Spinal cord (tissue), 10 donors: ENCODE measurements around the gene EHBP1L1. TPM values are rescaled to one million over a fixed set of nuclear protein-coding genes. Genes with fewer than 3 reads are reported as not detected.

ENCODE experiments used
- DNase-seq, 6 donors: peaks; one replicate each; pipeline versions ENCODE4 v3.0.0 to v3.0.0-alpha.2; 2013 to 2015; ENCODE audit warnings: low spot score in 6 of 6, low read depth in 4 of 6
- H3K27ac ChIP-seq: one replicate; pipeline ENCODE4 v1.5.1; 2013; ENCODE audit warnings: low read depth, low read length, control low read depth
- H3K27me3 ChIP-seq: one replicate; pipeline ENCODE4 v1.6.1; 2013; ENCODE audit warnings: low read length; ENCODE audit not compliant: control insufficient read depth, insufficient read depth
- H3K36me3 ChIP-seq: one replicate; pipeline ENCODE4 v1.6.1; 2013; ENCODE audit warnings: low read length; ENCODE audit not compliant: control insufficient read depth, insufficient read depth
- H3K4me1 ChIP-seq: one replicate; pipeline ENCODE4 v1.6.1; 2013; ENCODE audit warnings: low read length; ENCODE audit not compliant: control insufficient read depth, insufficient read depth
- H3K4me3 ChIP-seq: one replicate; pipeline ENCODE4 v1.5.1; 2013; ENCODE audit warnings: low read depth, low read length, control low read depth
- H3K9me3 ChIP-seq: one replicate; pipeline ENCODE4 v1.6.1; 2013; ENCODE audit warnings: low read length; ENCODE audit not compliant: control insufficient read depth, insufficient read depth
- WGBS: methylation state at CpG from one replicate; pipeline ENCODE4 v1.1.5; 2013; ENCODE audit warnings: missing lambda C conversion rate; ENCODE audit not compliant: insufficient coverage; 5-methylcytosine and 5-hydroxymethylcytosine counted together
- polyA plus RNA-seq, 2 donors: library from polyadenylated mRNA; unstranded; fragments of 120-200 nt; gene quantifications; one replicate each; pipeline ENCODE4 v1.2.1, GENCODE V29; 2013; ENCODE audit not compliant: insufficient read length in 2 of 2
- total RNA-seq, 2 donors: library from RNA; depleted of rRNA in 1 of 2; stranded (reverse); fragments of 120-200 nt in 1 of 2; fragments of >200 nt in 1 of 2; gene quantifications; one replicate each; pipeline versions ENCODE4 v1.2.3 to v1.2.4, GENCODE V29; 2013 to 2014
- donor health status: healthy.

EHBP1L1 gene
- total and polyA plus RNA-seq, 4 donors: 13.9 to 30.1 (median 22.2) TPM

DNA sequence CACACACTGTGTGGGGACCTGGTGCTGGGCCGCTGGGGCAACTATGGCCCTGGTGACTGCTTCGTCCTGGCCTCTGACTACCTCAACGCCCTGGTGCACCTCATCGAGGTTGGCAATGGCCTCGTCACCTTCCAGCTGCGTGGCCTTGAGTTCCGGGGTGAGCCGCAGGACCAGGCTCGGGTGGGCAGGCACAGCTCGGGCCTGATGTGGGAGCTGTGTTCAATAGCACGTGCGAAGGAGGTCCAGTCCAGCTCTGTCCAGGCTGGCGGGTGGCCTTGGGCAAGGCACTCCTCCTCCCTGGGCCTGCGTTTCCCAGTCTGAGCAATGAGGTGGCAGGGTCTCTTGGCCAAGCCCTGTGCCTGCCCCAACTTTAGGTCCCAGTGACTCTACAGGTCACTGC is 53.7 kb downstream of the EHBP1L1 start:
- no peak overlapping the region for H3K27ac ChIP-seq
- no peak overlapping the region for H3K4me3 ChIP-seq
- H3K4me1 ChIP-seq: no peaks in the 10 kb centered on the region
- no peaks in the 10 kb centered on the region for H3K9me3 ChIP-seq
- no peak for DNase-seq
- H3K27me3 ChIP-seq: no peaks in the 10 kb centered on the region
- WGBS: 97% methylated on average over 14 of the region's 14 CpGs
- H3K36me3 ChIP-seq: peaks cover 97% of the 10 kb centered on the region

DNA sequence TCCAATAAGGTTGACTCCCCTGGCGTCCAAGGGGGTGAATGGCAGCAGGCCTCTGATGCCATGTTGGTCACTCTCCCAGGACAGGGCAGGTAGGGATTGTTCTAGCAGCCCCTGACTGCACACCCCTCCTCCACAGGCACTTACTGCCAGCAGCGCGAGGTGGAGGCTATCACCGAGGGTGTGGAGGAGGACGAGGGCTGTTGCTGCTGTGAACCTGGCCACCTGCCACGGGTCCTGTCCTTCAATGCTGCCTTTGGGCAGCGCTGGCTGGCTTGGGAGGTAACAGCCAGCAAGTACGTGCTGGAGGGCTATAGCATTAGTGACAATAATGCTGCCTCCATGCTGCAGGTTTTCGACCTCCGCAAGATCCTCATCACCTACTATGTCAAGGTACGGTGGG is 54.4 kb downstream of the EHBP1L1 start:
- Histone ChIP-seq H3K27me3 (no peaks in the 10 kb centered on the region), H3K4me1 (no peaks in the 10 kb centered on the region), H3K4me3 (no peak overlapping the region), H3K9me3 (no peaks in the 10 kb centered on the region), H3K27ac (no peak overlapping the region), H3K36me3 (peaks cover 97% of the 10 kb centered on the region)
- 85% methylated on average over 7 of the region's 11 CpGs for WGBS
- DNase-seq: no peak

DNA sequence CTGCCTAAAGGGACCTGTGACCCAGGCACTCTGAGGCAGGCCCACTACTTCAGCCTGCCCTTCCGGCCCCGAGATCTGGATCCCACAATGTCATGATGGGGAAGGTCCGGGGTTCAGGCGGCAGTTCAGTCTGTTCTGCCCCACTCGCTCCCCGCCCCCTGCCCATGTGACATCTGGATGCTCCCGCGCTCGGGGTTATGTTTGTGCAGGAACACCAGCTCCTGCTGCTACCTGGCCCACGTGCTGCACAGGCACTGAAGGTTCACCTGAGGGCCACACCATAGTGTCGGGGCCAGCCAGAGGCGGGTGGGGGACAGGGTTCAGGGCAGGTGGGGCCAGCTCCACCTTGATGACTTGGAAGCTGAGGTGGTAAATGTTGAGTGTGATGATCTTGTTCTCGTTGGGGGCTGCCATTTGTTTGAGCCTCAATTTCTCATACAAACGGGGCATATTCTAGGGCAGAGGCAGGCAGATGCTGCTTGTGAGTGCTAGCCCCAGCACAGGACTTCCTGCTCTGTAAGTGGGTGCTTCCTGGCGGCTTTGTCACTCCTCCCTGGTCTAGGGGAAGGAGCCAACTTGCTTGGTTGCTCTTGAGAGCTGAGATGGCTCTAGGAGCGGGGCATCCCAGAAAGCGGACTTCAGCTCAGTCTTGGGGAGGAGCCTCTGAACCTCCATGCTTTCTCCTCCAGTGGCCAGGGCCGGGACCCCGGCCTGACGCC is 57.7 kb downstream of the EHBP1L1 start:
- Histone ChIP-seq H3K4me1 (peaks cover 21% of the 10 kb centered on the region), H3K4me3 (no peak overlapping the region), H3K27me3 (no peaks in the 10 kb centered on the region), H3K36me3 (peaks cover 87% of the 10 kb centered on the region), H3K27ac (no peak overlapping the region), H3K9me3 (no peaks in the 10 kb centered on the region)
- 92% methylated on average over 19 of the region's 20 CpGs for WGBS
- DNase-seq: no peak

DNA sequence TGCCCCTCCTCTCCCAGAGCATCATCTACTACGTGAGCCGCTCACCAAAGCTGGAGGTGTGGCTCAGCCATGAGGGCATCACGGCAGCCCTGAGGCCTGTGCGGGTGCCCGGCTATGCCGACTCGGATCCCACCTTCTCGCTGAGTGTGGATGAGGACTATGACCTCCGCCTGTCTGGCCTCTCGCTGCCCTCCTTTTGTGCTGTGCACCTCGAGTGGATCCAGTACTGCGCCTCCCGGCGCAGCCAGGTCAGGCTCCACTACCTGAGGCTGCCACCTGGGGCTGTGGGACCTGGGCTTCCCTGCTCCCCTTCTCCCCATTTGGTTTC is 58.2 kb downstream of the EHBP1L1 start:
- H3K27ac ChIP-seq: no peak overlapping the region
- H3K36me3 ChIP-seq: peaks cover 85% of the 10 kb centered on the region
- no peaks in the 10 kb centered on the region for H3K27me3 ChIP-seq
- 95% methylated on average over 14 of the region's 14 CpGs for WGBS
- DNase-seq: no peak
- H3K4me3 ChIP-seq: no peak overlapping the region
- no peaks in the 10 kb centered on the region for H3K9me3 ChIP-seq
- H3K4me1 ChIP-seq: peaks cover 26% of the 10 kb centered on the region

DNA sequence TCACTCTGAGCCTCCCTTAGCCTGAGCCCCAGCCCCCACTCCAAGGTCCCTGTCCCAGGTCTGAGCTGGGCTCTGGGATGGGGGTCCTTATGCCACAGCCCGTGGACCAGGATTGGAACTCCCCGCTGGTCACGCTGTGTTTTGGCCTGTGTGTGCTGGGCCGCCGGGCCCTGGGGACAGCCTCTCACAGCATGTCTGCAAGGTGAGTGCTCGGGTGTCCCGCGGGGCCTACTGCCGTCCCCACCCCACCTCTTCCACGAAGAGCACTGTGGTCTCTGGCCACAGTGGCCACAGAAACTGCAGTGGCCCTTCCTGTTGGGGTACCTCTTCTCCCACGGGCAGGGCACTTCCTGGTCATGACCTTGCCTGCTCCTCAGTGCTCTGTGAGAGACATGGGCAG is 58.6 kb downstream of the EHBP1L1 start:
- H3K9me3 ChIP-seq: no peaks in the 10 kb centered on the region
- DNase-seq: no peak
- no peaks in the 10 kb centered on the region for H3K27me3 ChIP-seq
- H3K27ac ChIP-seq: no peak overlapping the region
- H3K4me3 ChIP-seq: no peak overlapping the region
- WGBS: 95% methylated on average over 11 of the region's 11 CpGs
- H3K4me1 ChIP-seq: peaks cover 30% of the 10 kb centered on the region
- H3K36me3 ChIP-seq: peaks cover 81% of the 10 kb centered on the region

DNA sequence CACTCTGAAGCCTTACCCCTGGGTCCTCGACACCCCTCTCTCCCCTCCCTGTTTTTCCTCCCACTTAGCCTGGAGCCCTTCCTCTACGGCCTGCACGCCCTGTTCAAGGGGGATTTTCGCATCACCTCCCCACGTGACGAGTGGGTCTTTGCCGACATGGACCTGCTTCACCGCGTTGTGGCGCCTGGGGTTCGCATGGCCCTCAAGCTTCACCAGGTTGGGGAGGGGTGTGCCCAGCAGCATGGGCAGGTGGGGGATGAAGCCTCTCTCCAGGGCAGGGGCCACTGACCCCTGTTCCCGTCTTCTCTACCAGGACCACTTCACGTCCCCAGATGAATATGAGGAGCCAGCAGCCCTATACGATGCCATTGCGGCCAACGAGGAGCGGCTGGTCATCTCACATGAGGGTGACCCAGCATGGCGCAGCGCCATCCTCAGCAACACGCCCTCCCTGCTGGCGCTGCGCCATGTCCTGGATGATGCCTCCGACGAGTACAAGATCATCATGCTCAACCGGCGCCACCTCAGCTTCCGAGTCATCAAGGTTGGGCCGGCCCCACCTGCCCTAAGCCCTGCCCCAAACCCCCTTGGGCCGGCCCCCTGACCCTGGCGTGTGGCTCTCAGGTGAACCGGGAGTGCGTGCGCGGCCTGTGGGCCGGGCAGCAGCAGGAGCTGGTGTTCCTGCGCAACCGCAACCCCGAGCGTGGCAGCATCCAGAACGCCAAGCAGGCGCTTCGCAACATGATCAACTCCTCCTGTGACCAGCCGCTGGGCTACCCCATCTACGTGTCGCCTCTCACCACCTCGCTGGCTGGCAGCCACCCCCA is 59.3 kb downstream of the EHBP1L1 start:
- Histone ChIP-seq H3K27ac (no peak overlapping the region), H3K4me3 (no peak overlapping the region), H3K27me3 (no peaks in the 10 kb centered on the region), H3K36me3 (peaks cover 79% of the 10 kb centered on the region), H3K9me3 (no peaks in the 10 kb centered on the region), H3K4me1 (peaks cover 37% of the 10 kb centered on the region)
- DNase-seq: no peak
- WGBS: 96% methylated on average over 41 of the region's 46 CpGs

DNA sequence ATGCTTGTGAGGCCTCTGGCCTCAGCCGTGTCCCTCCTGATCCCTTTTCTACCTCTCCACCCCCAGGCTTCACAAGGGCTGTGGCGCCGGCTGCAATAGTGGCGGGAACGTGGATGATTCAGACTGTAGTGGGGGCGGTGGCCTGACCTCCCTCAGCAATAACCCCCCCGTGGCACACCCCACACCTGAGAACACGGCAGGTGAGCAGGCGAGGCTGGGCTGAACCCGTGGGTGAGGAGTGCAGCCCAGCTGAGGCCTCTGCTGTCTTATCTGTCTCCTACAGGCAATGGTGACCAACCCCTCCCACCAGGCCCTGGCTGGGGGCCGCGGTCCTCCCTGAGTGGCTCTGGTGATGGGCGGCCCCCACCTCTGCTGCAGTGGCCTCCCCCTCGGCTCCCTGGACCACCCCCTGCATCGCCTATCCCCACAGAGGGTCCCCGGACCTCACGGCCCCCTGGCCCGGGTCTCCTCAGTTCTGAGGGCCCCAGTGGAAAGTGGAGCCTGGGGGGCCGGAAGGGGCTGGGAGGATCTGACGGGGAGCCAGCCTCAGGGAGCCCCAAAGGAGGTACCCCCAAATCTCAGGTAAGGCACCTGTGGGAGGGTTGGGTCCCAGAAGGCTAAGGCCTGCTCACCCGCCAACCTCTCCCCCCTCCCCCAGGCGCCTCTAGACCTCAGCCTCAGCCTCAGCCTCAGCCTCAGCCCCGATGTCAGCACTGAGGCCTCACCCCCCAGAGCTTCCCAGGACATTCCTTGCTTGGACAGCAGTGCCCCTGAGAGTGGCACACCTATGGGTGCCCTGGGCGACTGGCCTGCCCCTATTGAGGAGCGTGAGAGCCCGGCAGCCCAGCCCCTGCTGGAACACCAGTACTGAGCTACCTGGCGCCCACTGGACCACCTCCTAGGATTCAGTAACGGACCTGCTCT is 60.5 kb downstream of the EHBP1L1 start:
- Histone ChIP-seq H3K27me3 (no peaks in the 10 kb centered on the region), H3K4me3 (no peak overlapping the region), H3K4me1 (peaks cover 47% of the 10 kb centered on the region), H3K27ac (no peak overlapping the region), H3K9me3 (no peaks in the 10 kb centered on the region), H3K36me3 (peaks cover 80% of the 10 kb centered on the region)
- no peak for DNase-seq
- WGBS: 94% methylated on average over 22 of the region's 28 CpGs

DNA sequence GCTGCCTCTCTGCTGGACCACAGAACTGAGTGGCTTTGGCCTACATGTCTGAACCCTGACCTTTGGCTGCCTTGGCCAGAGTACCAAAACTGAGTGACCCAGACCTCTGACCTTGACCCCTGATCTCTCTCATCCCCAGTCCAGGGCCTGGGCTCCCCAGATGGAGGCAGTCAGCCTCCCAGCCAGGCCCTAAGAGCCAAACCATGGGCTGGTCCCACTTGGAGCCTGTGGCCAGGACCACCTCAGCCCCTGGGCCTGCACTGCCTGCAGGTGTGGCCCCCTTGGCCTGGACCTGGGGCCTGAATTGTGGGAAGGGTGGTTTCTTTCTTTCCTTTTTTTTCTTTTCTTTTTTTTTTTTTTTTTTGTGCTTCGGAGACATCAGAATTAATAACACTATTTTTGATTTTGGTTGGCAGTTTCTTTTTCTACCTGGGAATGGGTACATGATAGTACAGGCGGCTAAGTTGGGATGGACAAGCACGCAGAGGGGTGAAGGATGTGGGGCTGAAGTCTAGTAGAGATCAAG is 61.2 kb downstream of the EHBP1L1 start:
- Histone ChIP-seq H3K27ac (peak overlapping the region; percentile 61), H3K36me3 (peaks cover 77% of the 10 kb centered on the region), H3K27me3 (no peaks in the 10 kb centered on the region), H3K4me1 (peaks cover 55% of the 10 kb centered on the region), H3K9me3 (no peaks in the 10 kb centered on the region), H3K4me3 (no peak overlapping the region)
- no peak for DNase-seq
- 90% methylated on average over 2 of the region's 3 CpGs for WGBS

DNA sequence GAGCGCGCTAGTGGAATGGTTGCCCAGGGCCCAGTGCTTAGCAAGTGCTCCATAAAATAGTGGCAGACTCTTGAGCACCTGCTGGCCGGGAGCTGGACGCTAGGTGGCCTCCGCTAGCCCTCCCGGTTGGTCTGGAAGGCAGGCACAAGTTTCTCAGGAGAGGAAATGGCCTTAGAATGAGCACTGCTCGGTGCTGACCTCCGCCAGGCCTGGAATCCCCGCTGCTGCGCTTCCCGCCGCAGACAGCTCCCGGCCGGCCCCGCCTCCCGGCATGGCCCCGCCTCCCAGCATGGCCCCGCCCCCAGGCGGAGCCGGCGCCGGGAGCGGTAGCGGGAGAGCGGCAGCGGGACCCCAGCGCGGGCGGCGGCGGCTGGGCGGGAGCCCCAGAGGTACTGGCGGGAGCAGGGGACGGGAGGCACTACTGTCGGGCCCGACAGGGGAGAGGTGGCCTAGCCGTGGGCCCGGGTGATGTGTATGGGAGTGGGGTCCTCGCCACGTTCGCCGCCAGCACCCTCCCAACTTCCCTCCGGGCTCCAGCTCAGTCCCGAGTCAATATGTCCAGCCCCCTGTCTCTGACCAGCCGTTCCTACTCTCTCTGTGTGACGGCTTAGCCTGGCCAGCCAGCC is 62.1 kb downstream of the EHBP1L1 start, which contains the start of gene SIPA1:
SIPA1 (plus strand) TSS at position 308 of the 626 bp plus-strand sequence. CDS start 2,821 bp downstream, outside the sequence.
- Histone ChIP-seq H3K27me3 (no peaks in the 10 kb centered on the region), H3K4me3 (peak within 1 kb of the TSS; percentile 78), H3K4me1 (peaks cover 60% of the 10 kb centered on the region), H3K27ac (peak within 1 kb of the TSS; percentile 95), H3K9me3 (no peaks in the 10 kb centered on the region), H3K36me3 (peaks cover 76% of the 10 kb centered on the region)
- 3% methylated on average over 37 of the region's 46 CpGs for WGBS
- peak in 4 of 6 donors; percentile 47 to 91 (median 72) for DNase-seq
